Effector CD8-positive, alpha-beta T cell (primary cell): ENCODE results near the gene C5.
"Not testable (repeated sequence)": the region's sequence is repeated elsewhere in the genome, so short reads cannot be mapped to it uniquely, and the experiment has no call there.

Source experiments
- DNase-seq: peaks from one replicate; lab custom pipeline; 2025; lab: John Stamatoyannopoulos, UW
- total RNA-seq, 4 experiments: gene quantifications; one replicate each; lab custom pipeline; 2026; lab: John Stamatoyannopoulos, UW

C5 gene
- 2.2 to 4.8 (median 4.0) reads per million in 4 experiments for total RNA-seq

GRCh38 chr9:121050128-121050988 lies at the start of gene C5:
C5 (minus strand) TSS chr9:121050275; CDS start chr9:121050246, 29 bp downstream.
- no peak for DNase-seq

DNA sequence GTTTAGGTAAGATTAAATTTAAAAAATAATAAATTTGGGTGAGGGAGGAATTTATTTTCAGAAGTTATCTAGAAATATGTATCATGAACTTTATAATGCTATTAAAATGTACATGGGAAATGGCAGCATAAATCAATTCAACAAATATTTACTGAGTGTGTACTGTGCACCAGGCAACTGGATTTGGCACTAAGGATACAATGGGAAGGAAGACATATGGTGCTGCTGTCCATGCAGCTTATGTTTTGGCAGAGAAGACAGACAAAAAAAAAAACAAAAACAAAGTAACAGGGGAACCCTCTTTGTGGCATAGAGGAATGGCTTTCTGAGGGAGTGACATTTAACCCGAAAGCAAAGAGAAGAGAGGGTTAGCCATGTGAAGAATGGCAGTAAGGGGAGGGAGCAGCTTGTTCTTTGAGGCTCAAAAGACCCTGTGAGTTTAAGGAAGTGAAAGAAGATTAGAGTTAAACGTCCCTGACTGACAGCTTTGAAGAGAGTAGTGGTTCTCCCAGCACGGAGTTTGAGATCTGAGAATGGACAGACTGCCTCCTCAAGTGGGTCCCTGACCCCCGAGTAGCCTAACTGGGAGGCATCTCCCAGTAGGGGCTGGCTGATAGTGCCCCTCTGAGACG lies 48.6 kb upstream of the C5 start:
- no peak for DNase-seq

GRCh38 chr9:121095057-121095456 lies 45.0 kb upstream of the C5 start:
- DNase-seq, result no peak

DNA sequence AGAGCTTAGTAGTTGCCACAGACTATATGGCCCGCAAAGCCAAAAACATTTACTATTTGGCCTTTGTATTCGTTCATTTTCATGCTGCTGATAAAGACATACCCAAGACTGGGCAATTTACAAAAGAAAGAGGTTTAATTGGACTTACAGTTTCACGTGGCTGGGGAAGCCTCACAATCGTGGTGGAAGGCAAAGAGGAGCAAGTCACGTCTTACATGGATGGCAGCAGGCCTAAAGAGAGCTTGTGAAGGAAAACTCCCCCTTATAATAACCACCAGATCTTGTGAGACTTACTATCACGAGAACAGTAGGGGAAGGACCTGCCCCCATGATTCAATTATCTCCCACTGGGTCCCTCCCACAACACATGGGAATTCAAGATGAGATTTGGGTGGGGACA lies 40.7 kb upstream of the C5 start:
- DNase-seq, result not testable (repeated sequence)

GRCh38 chr9:121088576-121088975 lies 38.5 kb upstream of the C5 start:
- no peak for DNase-seq

DNA sequence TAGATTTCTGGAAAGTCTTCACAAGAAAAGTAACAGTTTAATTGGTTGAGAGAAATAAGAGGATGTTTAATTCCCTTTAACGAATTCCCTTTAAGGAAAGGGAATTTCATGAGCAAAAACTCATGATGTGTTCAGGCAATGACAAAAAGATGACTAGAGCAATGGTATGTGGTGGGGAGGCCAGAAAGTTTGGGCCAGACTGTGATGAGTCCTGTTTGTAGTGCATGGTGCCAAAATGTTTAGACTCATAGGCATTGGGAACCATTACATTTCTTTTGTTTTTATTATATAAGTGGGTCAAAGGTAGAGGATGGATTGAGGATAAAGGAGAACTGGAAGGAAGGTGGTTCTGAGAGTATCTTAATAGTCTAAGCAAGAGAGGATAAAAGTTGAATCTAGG lies 35.6 kb upstream of the C5 start:
- no peak for DNase-seq

GRCh38 chr9:121082075-121082474 lies 32.0 kb upstream of the C5 start:
- no peak for DNase-seq

GRCh38 chr9:121075251-121076036 lies 25.4 kb upstream of the C5 start:
- no peak for DNase-seq

GRCh38 chr9:121074370-121075250 lies 24.5 kb upstream of the C5 start, which contains the start of gene CNTRL:
CNTRL (plus strand) TSS chr9:121074955; CDS start chr9:121088327, 13,372 bp downstream.
- DNase-seq, result peak; percentile 77

DNA sequence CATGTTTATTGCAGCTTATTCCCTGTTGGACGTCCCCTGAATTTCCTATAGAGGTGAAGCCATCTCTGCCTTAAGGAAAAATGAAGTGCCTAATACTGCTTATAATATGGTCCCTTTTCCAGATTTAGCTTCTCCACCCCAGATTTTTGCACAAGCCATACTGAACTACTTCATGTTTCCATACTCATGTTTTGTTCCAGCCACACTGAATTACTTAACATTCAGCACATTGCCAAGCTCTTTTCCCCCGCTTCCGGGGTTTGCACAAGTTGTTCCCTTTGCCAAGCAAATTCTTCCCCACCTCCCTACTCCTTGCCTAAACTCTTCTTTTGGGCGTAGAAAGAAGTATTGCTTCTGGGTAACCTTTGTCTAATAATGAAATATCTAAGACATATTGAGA lies 23.0 kb upstream of the C5 start:
- no peak for DNase-seq

GRCh38 chr9:121071756-121072421 lies 21.8 kb upstream of the C5 start:
- DNase-seq, result no peak

DNA sequence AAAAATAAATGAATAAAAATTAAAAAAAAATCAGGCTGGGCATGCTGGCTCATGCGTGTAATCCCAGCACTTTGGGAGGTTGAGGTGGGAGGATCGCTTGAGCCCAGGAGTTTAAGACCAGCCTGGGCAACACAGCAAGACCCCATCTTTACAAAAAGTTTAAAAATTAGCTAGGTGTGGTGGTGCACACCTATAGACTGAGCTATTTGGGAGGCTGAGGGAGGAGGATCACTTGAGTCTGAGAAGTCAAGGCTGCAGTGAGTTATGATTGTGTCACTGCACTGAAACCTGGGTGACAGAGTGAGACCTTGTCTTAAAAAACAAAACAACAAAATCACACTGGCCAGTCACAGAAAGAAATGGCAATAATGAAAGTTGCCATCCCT lies 21.3 kb upstream of the C5 start:
- DNase-seq, result no peak

DNA sequence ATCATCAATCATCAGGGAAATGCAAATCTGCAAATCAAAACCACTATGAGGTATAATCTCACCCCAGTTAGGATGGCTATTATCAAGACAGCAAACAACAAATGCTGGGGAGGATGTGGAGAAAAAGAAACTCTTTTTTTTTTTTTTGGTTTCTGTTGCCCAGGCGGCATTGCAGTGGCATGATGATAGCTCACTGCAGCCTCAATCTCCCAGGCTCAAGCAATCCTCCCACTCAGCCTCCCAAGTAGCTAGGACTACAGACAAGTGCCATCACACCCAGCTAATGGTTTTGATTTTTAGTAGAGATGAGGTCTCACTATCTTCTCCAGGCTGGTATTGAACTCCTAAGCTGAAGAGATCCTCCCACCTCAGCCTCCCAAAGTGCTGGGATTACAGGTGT lies 19.3 kb upstream of the C5 start:
- DNase-seq, result no peak

GRCh38 chr9:121067640-121068039 lies 17.6 kb upstream of the C5 start:
- no peak for DNase-seq

GRCh38 chr9:121066850-121067249 lies 16.8 kb upstream of the C5 start:
- no peak for DNase-seq

- no peak for DNase-seq
Observed at GRCh38 chr9:121059998-121060636, 10.0 kb upstream of the C5 start.

DNA sequence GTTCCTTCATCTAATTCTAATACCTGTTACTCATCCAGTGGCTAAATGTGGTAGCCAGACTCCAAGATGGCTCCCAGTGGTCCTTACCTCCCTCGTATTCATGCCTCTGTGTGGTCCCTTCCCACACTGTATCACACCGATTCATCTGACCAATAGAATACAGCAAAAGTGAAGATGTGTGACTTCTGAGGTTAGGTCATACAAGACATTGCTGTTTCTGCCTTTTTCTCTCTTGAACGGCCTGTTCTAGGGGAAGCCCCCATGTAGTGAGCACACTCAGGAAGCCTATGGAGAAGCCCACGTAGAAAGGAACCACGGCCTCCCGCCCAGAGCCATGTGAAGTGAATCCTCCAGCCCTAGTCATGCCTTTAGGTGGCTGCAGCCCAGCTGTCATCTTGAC lies 9.4 kb upstream of the C5 start:
- no peak for DNase-seq

DNA sequence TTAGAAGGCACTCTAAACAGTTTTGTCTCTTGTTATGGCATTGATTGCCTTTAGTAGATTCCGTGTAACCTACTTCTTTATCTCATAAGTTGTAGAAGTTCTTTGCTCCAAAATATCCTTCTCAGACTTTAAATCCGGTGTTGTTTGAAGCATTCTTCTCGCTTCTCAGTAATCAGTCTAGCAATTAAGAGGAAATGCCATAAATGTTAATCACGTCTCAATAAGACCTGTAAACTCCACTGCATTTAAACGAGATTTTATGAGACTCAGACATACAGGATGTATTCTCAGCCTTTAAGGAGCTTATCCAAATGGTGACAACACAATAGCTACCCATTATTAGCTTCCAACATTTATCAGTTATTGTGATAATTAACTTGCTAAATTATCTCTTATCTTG lies 7.7 kb upstream of the C5 start:
- DNase-seq, result no peak

GRCh38 chr9:121055642-121056143 lies 5.6 kb upstream of the C5 start:
- DNase-seq, result no peak

- DNase-seq, result no peak
Observed at GRCh38 chr9:121053544-121053943, 3.5 kb upstream of the C5 start.
